Kidney (tissue), 14 donors: ENCODE data around the gene ZNF148. TPM values are rescaled to one million over a fixed set of nuclear protein-coding genes. Genes with fewer than 3 reads are reported as not detected.

ENCODE experiments used
- DNase-seq, 5 donors: peaks; one replicate each; pipeline ENCODE4 v3.0.0-alpha.2; 2013 to 2020
- FAIRE-seq: peaks from 2 replicates; lab custom pipeline; 2012; peaks lifted over from hg19 to GRCh38; lab: Jason Lieb, UNC
- H3K27ac ChIP-seq, 2 donors: one replicate each; pipeline ENCODE4 v1.7.0; 2013; ENCODE audit warnings: low read depth in 2 of 2, low read length in 2 of 2, inconsistent platforms in 1 of 2
- H3K27me3 ChIP-seq: one replicate; pipeline ENCODE4 v1.7.1; 2013; ENCODE audit warnings: low read length, inconsistent platforms; ENCODE audit not compliant: control insufficient read depth, insufficient read depth
- H3K36me3 ChIP-seq, 3 donors: one replicate each; pipeline versions ENCODE4 v1.7.0 to v1.7.1; 2013; ENCODE audit warnings: low read length in 3 of 3, control low read depth in 1 of 3, inconsistent platforms in 1 of 3; ENCODE audit not compliant: insufficient read depth in 3 of 3, control insufficient read depth in 2 of 3
- H3K4me1 ChIP-seq, 3 donors: one replicate each; pipeline versions ENCODE4 v1.7.0 to v1.7.1; 2013; ENCODE audit warnings: low read length in 3 of 3, inconsistent platforms in 1 of 3, low read depth in 1 of 3; ENCODE audit not compliant: control insufficient read depth in 2 of 3, insufficient read depth in 2 of 3
- H3K4me3 ChIP-seq, 3 donors: one replicate each; pipeline versions ENCODE4 v1.7.0 to v1.8.1; 2013; ENCODE audit warnings: low read length in 3 of 3, control low read depth in 1 of 3, inconsistent platforms in 1 of 3
- H3K9ac ChIP-seq, 3 donors: one replicate each; pipeline versions ENCODE4 v1.7.0 to v1.7.1; 2013; ENCODE audit warnings: low read length in 3 of 3, control low read depth in 1 of 3, inconsistent platforms in 1 of 3
- H3K9me3 ChIP-seq, 3 donors: one replicate each; pipeline versions ENCODE4 v1.7.0 to v1.7.1; 2013; ENCODE audit warnings: low read length in 3 of 3, control low read depth in 1 of 3, inconsistent platforms in 1 of 3; ENCODE audit not compliant: control insufficient read depth in 2 of 3, insufficient read depth in 1 of 3
- intact Hi-C: fragments of 100-400 bp; cut with DNase I; formaldehyde crosslinking; loops from one replicate; pipeline ENCODE4 v1.11.1; 2022
- polyA plus RNA-seq: library from polyadenylated mRNA; stranded (reverse); fragments of 350-450 nt; fragmentation: Illumina TruSeq; extraction: RNeasy Lipid Tissue Mini Kit (QIAGEN cat#74804); gene quantifications from one replicate; pipeline ENCODE4 v1.2.3, GENCODE V29; 2014; ENCODE audit warnings: low read depth, low replicate concordance; ENCODE audit not compliant: insufficient read depth
- total RNA-seq: library from RNA; stranded (reverse); fragmentation: NEBNext Ultra II Directional; extraction: Animal tissue kit (Norgen Biotek cat#: 25700); gene quantifications from one replicate; pipeline ENCODE4 v1.2.1, GENCODE V29; 2021
- TF ChIP-seq, protein P1 (sequence below): IDR thresholded peaks from 3 replicates; pipeline ENCODE4 v1.5.1; 2012; ENCODE audit warnings: mild to moderate bottlenecking, moderate library complexity, borderline replicate concordance; ENCODE audit not compliant: insufficient read depth; ENCODE audit errors: extremely low read depth
- donor health status: control.
- donor health status: control.
- donor health status: control.
- donor health status: control.
- donor health status: control.
- donor health status: DM: yes; HTN: yes; CAD: no.
- donor health status: Normal renal cell carcinoma (clear cell type).

ZNF148 gene
- total and polyA plus RNA-seq, 2 donors from 2014 or later, result 5.4 to 74.4 TPM

- H3K9me3 ChIP-seq, result no peaks in the 10 kb centered on the region
- TF ChIP-seq, protein P1, sequence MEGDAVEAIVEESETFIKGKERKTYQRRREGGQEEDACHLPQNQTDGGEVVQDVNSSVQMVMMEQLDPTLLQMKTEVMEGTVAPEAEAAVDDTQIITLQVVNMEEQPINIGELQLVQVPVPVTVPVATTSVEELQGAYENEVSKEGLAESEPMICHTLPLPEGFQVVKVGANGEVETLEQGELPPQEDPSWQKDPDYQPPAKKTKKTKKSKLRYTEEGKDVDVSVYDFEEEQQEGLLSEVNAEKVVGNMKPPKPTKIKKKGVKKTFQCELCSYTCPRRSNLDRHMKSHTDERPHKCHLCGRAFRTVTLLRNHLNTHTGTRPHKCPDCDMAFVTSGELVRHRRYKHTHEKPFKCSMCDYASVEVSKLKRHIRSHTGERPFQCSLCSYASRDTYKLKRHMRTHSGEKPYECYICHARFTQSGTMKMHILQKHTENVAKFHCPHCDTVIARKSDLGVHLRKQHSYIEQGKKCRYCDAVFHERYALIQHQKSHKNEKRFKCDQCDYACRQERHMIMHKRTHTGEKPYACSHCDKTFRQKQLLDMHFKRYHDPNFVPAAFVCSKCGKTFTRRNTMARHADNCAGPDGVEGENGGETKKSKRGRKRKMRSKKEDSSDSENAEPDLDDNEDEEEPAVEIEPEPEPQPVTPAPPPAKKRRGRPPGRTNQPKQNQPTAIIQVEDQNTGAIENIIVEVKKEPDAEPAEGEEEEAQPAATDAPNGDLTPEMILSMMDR, result no peak
- H3K27ac ChIP-seq, result no peak overlapping the region
- no peak overlapping the region for H3K4me3 ChIP-seq
- no peak for FAIRE-seq
- intact Hi-C loops, result no loop called here
- DNase-seq, result peak in 1 of 5 donors; percentile 26
- H3K9ac ChIP-seq, result no peak overlapping the region
- H3K27me3 ChIP-seq, result no peaks in the 10 kb centered on the region
- no peaks in the 10 kb centered on the region for H3K4me1 ChIP-seq
- H3K36me3 ChIP-seq, result peaks cover 0 to 5% (median 0%) of the 10 kb centered on the region in 3 donors
Measured at GRCh38 chr3:125280668-125281361, 94.3 kb downstream of the ZNF148 start.

GRCh38 chr3:125278155-125278554 is 97.0 kb downstream of the ZNF148 start:
- H3K27ac ChIP-seq, result no peak overlapping the region
- H3K27me3 ChIP-seq, result no peaks in the 10 kb centered on the region
- H3K4me1 ChIP-seq, result no peaks in the 10 kb centered on the region
- DNase-seq (no peak), FAIRE-seq (no peak)
- H3K9me3 ChIP-seq, result no peaks in the 10 kb centered on the region
- no peak overlapping the region for H3K4me3 ChIP-seq
- TF ChIP-seq, protein P1, result no peak
- no peak overlapping the region for H3K9ac ChIP-seq
- H3K36me3 ChIP-seq, result peaks cover 0 to 4% (median 0%) of the 10 kb centered on the region in 3 donors
- intact Hi-C loops, result no loop called here

- TF ChIP-seq, protein P1, result no peak
- H3K4me3 ChIP-seq, result no peak overlapping the region
- H3K27ac ChIP-seq, result no peak overlapping the region
- DNase-seq, result no peak
- H3K27me3 ChIP-seq, result no peaks in the 10 kb centered on the region
- FAIRE-seq, result no peak
- intact Hi-C loops, result no loop called here
- H3K9ac ChIP-seq, result no peak overlapping the region
- H3K36me3 ChIP-seq, result peaks cover 0 to 2% (median 0%) of the 10 kb centered on the region in 3 donors
- H3K9me3 ChIP-seq, result no peaks in the 10 kb centered on the region
- no peaks in the 10 kb centered on the region for H3K4me1 ChIP-seq
Measured at GRCh38 chr3:125271127-125271526, 104.0 kb downstream of the ZNF148 start.
